HG03045 (cell line): ENCODE measurements around the gene BORCS6.
A peak's percentile ranks its signal among the peaks of the same experiment; 100 is the strongest.
"Not testable (repeated sequence)": the region's sequence is repeated elsewhere in the genome, so short reads cannot be mapped to it uniquely, and the experiment has no call there.

Experiments
- ATAC-seq: cut with Tn5 transposase; IDR thresholded peaks from one replicate; pipeline ENCODE4 v1.9.1; 2021; ENCODE audit warnings: mild to moderate bottlenecking, moderate library complexity; ENCODE audit not compliant: unreplicated experiment

BORCS6 gene

DNA sequence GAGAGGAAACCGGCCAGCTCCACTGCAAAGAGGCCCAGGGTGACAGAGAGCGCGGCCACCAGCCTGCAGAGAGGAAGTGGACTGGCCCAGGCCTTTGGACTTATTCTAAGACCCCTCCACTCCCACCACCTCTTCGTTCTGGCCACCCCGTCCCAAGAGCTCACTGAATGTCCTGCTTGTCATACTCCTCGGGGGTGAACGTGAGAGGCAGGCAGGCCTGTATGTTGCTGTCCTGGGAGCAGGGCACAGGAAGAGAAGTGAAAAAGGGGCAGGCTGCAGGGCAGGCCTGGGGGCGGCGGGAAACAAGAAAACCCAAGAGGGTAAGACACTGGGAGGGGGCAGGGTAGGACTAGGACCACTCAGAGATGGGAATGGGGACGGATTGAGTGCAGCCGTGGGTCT is 14.2 kb downstream of the BORCS6 start:
- no peak for ATAC-seq

DNA sequence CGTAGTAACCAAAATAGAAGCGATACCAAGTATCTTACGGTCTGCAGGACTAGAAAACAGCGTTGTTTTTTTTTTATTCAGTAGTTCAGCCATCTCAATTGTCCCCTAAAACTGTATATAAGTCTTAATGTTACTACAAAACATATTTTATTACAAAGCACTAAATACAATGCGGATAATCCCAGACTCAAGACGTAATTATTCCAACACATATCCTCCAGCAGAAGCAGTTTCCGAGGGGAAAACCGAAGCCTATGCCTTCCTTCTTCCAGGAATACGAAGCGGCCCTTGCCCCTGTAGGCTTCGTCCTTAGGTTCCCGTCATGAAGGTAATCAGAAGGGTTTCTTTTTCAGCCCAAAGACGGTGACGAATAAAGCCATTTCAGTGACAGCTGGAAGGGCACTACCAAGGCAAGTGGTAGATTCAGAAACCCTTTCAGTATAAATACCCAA is 16.1 kb downstream of the BORCS6 start:
- no peak for ATAC-seq

DNA sequence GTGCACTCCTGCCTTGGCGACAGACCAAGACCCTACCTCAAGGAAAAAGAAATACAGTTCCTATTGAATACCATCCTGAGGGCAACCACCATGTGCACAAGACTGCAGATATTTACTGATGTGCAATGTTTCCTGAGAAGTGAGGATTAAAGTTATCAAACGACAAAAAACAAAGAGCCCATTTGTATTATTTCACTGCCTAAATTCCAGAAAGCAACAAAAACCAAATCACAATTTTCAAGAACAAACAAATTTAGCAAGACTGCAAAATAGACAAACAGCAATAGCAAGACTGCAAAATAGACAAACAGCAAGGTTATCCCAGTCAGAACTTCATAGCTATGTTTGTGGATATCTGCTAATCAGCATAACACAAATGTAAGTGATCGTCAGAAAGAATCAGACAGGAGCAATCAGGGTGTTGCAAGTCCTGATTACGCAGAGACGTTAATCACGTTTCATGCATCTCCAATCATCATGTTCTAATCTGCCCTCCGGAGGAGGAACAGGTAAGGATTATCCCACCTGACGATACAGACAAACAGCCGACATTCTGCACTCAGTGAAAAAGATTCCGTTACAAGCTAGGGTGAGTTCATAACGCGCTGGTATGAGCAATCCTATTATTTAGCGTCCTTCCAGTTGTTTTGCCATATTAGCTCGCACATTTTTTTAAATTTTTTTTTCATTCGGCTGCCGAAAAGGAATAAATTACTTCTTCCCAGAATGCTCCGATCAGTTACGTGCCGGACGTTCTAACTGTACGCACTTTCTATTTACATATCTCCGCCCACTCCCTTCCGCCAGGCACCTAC is 16.7 kb downstream of the BORCS6 start:
- ATAC-seq = peak; percentile 68

GRCh38 chr17:8170186-8170585 is 19.8 kb downstream of the BORCS6 start:
- not testable (repeated sequence) for ATAC-seq

DNA sequence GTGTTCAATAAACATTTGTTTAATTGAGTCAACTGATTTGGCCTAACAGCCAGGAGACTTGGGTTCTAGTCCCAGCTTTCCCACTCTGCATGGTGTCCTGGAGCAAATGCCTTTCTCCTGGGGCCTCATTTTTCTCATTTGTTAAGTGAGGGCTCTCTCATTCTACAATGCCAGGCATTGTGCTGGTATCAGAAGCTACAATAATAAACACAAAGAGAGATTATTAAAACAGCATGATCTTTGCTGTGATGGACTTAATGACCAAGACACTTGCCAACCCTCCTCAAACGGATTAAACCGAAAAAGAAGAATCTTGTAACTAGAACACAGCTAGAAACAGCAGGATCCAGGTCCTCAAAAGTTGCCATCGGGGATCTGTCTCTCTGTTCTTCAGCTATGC is 22.5 kb downstream of the BORCS6 start:
- no peak for ATAC-seq

DNA sequence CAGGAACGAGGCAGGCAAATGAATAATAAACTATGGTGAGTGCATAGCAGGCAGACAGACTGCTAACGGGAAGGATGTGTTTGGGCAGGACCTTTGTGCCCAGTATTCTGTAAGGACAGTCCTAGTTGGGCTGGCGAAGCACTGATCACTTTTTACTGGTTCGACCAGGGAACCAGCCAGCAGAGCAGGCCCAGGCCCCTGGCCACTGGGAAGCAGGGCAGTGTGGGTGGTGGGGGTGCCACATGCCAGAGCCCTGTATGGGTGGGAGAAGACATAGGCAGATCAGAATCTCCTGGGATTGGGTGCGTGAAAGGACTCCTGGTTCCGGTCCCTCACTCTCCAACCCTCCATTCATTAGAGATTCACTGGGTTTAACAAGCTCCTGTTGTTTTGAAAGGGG is 23.2 kb downstream of the BORCS6 start:
- no peak for ATAC-seq

- ATAC-seq = no peak
Observed at GRCh38 chr17:8164815-8165131, 25.2 kb downstream of the BORCS6 start.

DNA sequence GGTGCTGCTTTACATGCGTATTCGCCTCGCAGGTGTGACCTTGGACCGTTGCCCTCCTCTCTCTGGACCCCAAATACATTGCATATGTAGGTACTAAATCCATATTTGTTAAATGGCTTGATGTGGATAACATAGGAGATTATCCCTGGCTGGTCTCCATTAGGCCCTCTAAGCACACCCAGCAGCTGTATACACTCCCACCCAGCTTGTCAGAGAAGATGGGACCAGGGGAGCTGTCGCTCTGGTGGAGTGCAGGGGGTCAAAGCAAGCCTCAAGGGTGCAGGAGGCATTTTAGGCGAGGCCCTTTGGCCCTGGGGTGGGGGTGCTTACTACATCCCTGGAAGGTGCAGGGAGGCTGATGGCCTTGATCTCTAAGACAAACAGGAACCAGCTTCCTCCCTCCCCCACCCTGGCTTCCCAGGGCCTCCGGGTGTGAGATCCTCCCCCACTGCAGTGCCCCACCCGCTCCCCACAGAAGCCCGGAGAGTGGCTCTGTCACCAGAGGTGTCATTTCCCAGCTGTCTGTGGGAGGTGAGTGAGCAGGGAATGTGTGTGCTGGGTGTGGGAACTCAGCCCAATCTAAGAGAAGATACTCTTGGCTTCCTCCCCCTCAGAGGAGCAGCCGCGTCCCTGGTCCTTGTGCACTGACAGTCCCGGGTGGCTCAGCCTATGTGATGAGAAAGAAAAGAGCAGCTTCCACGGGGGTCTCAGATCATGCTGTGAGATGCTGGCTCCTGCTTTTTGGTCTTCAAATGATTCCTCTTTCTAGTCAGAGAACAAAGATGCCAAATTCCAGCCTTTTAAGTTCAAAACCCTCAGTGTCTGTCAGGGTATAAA is 25.8 kb downstream of the BORCS6 start:
- no peak for ATAC-seq

GRCh38 chr17:8162997-8163977 is 26.7 kb downstream of the BORCS6 start:
- ATAC-seq = no peak

DNA sequence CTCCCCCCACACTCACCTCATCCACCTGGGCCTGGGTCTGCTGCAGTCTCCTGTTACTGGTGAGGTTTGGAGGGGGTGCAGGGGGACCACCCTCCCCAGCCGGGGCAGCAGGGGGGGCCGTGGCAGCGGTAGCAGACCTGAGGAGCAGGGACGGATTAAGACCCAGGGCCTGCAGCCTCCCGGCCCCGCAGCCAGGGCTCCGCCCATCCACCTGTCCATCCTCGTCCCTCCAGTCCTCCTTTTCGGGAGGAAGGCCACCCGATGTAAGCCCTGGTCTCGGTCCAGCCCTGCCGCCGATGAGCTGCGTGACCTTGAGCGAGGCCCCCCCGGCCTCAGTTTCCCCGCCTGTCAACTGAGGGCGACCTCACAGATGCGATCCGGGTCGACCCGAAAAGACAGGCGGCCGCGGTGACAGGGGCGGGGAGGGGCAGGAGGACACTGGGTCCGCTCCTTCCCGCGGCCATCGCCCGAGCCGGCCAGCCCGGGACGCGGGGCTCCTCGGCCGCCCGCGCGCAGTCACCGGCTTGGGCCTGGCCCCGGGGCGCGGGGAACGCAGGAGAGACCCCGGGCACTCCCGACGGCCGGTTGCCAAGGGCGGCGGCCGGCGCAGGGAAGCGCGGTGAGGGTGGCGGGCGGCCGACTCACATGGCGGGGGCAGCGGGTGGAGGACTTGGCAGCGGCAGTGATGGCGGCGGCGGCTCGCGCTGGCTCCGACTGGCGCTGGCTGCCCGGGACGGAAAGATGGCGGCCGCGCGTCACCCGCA is 27.6 kb downstream of the BORCS6 start, which contains the start of gene VAMP2:
Gene VAMP2, minus strand, starts transcription at position 716 of the 764 bp plus-strand sequence. Its CDS starts 69 bp downstream, at position 647.
- peak; percentile 44 for ATAC-seq

DNA sequence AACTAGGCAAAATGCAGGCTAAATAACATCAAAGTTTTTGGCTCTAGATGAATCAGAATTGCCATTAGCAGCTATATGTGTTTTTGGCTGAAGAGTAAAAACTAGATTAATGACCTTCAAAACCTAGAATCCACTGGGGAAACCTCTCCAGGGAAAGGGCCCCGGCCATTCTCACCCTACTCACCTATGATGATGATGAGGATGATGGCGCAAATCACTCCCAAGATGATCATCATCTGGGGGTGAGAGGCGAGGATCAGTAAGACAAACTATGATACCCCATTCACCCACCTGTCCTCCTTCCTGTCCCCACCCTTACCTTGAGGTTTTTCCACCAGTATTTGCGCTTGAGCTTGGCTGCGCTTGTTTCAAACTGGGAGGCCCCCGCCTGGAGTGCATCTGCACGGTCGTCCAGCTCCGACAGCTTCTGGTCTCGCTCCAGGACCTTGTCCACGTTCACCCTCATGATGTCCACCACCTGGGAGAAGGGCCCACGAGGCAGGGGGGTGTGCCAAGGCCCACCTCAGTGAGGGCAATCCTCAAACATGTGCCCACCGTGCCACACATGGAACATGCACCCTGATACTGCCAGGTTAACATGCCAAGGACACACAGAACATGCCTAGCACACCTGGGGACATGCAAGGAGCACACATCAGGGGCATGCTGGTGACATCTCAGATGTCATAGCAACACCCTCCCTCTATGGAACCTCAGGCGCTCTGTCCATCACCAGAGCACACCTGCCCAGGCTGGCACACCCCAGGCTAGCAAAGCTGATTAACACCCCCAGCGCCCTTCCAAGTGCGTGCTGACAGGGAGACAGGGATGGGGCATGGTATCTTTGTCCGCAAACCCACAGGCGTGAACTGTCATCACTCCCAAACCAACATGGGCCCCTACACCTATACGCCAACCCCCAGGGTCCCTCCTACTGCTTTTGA is 28.4 kb downstream of the BORCS6 start:
- ATAC-seq = no peak

DNA sequence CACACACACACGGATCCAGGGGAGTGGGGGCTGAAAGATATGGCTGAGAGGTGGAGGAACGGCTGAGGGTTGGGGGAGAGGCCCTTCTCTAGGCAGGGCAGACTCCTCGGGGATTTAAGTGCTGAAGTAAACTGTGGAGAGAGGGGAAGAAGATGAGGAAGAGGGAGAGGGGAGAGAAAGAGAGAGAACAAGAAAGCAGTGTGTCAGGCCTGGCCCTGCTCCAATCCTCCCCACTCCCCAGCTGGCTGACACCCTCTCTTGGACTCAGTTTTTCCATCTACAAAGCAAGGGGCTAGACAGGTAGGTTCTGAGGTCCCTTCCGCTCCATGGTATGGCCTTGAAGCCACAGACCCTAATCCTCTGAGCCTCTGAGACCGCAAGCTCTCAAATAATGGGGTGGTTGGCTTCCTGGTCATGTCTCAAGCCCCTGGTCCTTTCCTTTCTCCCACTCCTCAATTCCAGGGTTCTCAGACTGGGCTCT is 29.2 kb downstream of the BORCS6 start:
- no peak for ATAC-seq

GRCh38 chr17:8160224-8160577 is 29.8 kb downstream of the BORCS6 start:
- ATAC-seq = no peak

- ATAC-seq = no peak
Observed at GRCh38 chr17:8159459-8160223, 30.3 kb downstream of the BORCS6 start.

- no peak for ATAC-seq
Observed at GRCh38 chr17:8159032-8159400, 31.0 kb downstream of the BORCS6 start.

- ATAC-seq = no peak
Observed at GRCh38 chr17:8158267-8159031, 31.5 kb downstream of the BORCS6 start.

DNA sequence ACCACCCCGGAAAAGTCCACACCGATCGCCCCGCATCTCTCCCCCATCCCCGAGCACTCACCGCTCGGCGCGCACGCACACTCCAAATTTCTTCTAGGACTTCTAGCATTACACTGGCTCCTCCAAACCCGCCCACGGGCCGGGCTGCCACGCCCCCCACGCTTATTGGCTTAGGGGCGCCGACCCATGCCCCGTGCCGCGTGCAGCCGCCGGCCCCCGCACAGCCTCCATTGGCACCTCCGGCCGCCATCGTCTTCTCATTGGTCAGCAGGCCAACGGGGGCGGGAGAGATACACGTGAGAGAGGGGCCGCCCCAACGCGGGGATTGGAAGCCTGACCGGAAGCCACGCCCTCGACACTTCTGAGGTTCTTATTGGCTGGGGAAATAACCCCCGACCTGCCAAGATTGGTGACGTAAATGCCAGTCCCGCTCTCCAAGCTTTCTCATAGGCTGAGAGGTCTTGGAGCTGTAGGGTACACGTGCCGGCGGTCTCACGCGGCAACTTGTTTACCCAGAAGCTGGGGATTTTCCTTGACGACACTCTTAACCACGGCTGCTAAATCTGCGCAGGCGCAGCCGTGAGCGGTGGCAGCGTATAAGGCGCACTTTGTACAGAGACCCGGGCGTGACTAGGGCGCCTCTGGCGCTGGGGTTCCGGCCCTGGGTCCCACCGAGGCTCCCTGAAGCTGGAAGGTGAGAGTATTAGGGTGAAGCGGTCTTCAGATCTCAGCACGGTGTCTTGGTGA is 33.6 kb downstream of the BORCS6 start:
- ATAC-seq = peak; percentile 75
